GM12878 (cell line): ENCODE data around the gene MXD1. TPM values are rescaled to one million over a fixed set of nuclear protein-coding genes. Genes with fewer than 3 reads are reported as not detected.

ENCODE experiments used
- ASH2L ChIP-seq: fragments of 300-600, 200-600 bp; sonication (generic); IDR thresholded peaks from 2 replicates; pipeline ENCODE4 v1.6.1; 2017; ENCODE audit warnings: low read depth, mild to moderate bottlenecking, borderline replicate concordance
- BACH1 ChIP-seq: fragments of 450-650 bp; IDR thresholded peaks from 2 replicates; pipeline ENCODE4 v1.6.1; 2017; ENCODE audit warnings: mild to moderate bottlenecking, borderline replicate concordance
- BMI1 ChIP-seq: fragments of 450-650 bp; IDR thresholded peaks from 2 replicates; pipeline ENCODE4 v1.6.1; 2016; ENCODE audit warnings: mild to moderate bottlenecking, moderate library complexity, borderline replicate concordance
- CBFB ChIP-seq: IDR thresholded peaks from 2 replicates; pipeline ENCODE4 v1.6.1; 2016; ENCODE audit warnings: antibody characterized with exemption, low read depth
- CBX5 ChIP-seq: sonication (generic); IDR thresholded peaks from 2 replicates; pipeline ENCODE4 v1.6.1; 2016; ENCODE audit warnings: low read depth, moderate library complexity, mild to moderate bottlenecking, inconsistent platforms
- CHD4 ChIP-seq: fragments of 200-600 bp; sonication (generic); IDR thresholded peaks from 2 replicates; pipeline ENCODE4 v1.6.1; 2016; ENCODE audit warnings: mild to moderate bottlenecking
- ESRRA ChIP-seq: IDR thresholded peaks from 2 replicates; pipeline ENCODE4 v1.6.1; 2012; ENCODE audit warnings: mild to moderate bottlenecking, low read length, improper control_type of control experiment
- ETV6 ChIP-seq, 2 experiments: fragments of 450-650 bp in 1 of 2; IDR thresholded peaks in 1 of 2; conservative IDR thresholded peaks in 1 of 2; 2 replicates each; pipeline ENCODE4 v1.6.1; 2014; ENCODE audit warnings: antibody characterized with exemption in 1 of 2, borderline replicate concordance in 1 of 2, low read depth in 1 of 2, mild to moderate bottlenecking in 1 of 2, moderate library complexity in 1 of 2
- GABPA ChIP-seq: IDR thresholded peaks from 2 replicates; pipeline ENCODE4 v1.6.1; 2014; ENCODE audit warnings: antibody characterized with exemption, low read depth, mild to moderate bottlenecking, inconsistent platforms
- JUNB ChIP-seq: IDR thresholded peaks from 2 replicates; pipeline ENCODE4 v1.6.1; 2016; ENCODE audit warnings: antibody characterized with exemption, mild to moderate bottlenecking
- MLLT1 ChIP-seq: fragments of 450-650 bp; IDR thresholded peaks from 2 replicates; pipeline ENCODE4 v1.6.1; 2016; ENCODE audit warnings: mild to moderate bottlenecking
- NFXL1 ChIP-seq: fragments of 450-650 bp; IDR thresholded peaks from 2 replicates; pipeline ENCODE4 v1.6.1; 2017; ENCODE audit warnings: antibody characterized with exemption, mild to moderate bottlenecking, borderline replicate concordance
- POLR2A ChIP-seq: IDR thresholded peaks from 2 replicates; pipeline ENCODE4 v1.6.1; 2011; ENCODE audit warnings: low read depth, mild to moderate bottlenecking, low read length
- REST ChIP-seq: IDR thresholded peaks from 2 replicates; pipeline ENCODE4 v1.6.1; 2012; ENCODE audit warnings: mild to moderate bottlenecking, low read depth, low read length
- SIN3A ChIP-seq: IDR thresholded peaks from 2 replicates; pipeline ENCODE4 v1.6.1; 2012; ENCODE audit warnings: low read depth, low read length, improper control_type of control experiment
- SMC3 ChIP-seq: IDR thresholded peaks from 2 replicates; pipeline ENCODE4 v1.6.1; 2011; ENCODE audit warnings: low read length, improper control_type of control experiment, borderline replicate concordance
- SREBF1 ChIP-seq: IDR thresholded peaks from 2 replicates; pipeline ENCODE4 v1.6.1; 2012; ENCODE audit warnings: mild to moderate bottlenecking, low read length
- STAT1 ChIP-seq: fragments of 450-650 bp; conservative IDR thresholded peaks from 2 replicates; pipeline ENCODE4 v1.6.1; 2014; ENCODE audit warnings: antibody characterized with exemption, mild to moderate bottlenecking
- STAT3 ChIP-seq: IDR thresholded peaks from 2 replicates; pipeline ENCODE4 v1.6.1; 2011; ENCODE audit warnings: low read depth, low read length, improper control_type of control experiment
- USF2 ChIP-seq: IDR thresholded peaks from 2 replicates; pipeline ENCODE4 v1.6.1; 2011; ENCODE audit warnings: low read depth, low read length, improper control_type of control experiment, borderline replicate concordance
- ZNF687 ChIP-seq: fragments of 450-650 bp; IDR thresholded peaks from 2 replicates; pipeline ENCODE4 v1.6.1; 2017; ENCODE audit warnings: mild to moderate bottlenecking, moderate library complexity
- polyA plus RNA-seq, 11 experiments: library from polyadenylated mRNA; depleted of rRNA in 4 of 11; unstranded in 6 of 11; stranded (reverse) in 5 of 11; fragments of >200 nt; fragmentation: Nextera tagmentation in 4 of 11; fragmentation: Illumina TruSeq in 1 of 11; extraction: Ambion mirVana in 4 of 11; extraction: Trizol in 1 of 11; gene quantifications; 1 replicate in 1 of 11; 2 replicates in 10 of 11; pipeline versions ENCODE4 v1.2.1 to v1.2.3, GENCODE V29; 2011 to 2016; ENCODE audit warnings: inconsistent platforms in 2 of 11, missing spikeins in 2 of 11, low read depth in 1 of 11
- total RNA-seq, 4 experiments: library from RNA; depleted of rRNA in 3 of 4; stranded (reverse); fragments of >200 nt in 3 of 4; fragmentation: Illumina TruSeq in 1 of 4; extraction: Trizol in 1 of 4; gene quantifications; 2 replicates each; pipeline versions ENCODE4 v1.2.1 to v1.2.3, GENCODE V29; 2013 to 2021

MXD1 gene
- total and polyA plus RNA-seq, 10 of the 15 experiments (the other 5 are each of a cell fraction or from before 2014, with no cell fraction given), result 2.2 to 10.2 (median 3.3) TPM

GRCh38 chr2:69893684-69894551 lies 21.0 kb upstream of the MXD1 start, which contains the start of gene SNRNP27 (continued):
- TF ChIP-seq STAT1 (0 out of 2 replicates have a peak, but pooled peaks have one; percentile 63), ZNF687 (no peak), ETV6 (conservative IDR thresholded peaks at IDR 0.05 in 1 of 2, IDR thresholded peaks at IDR 0.05 in 1 of 2; ENCODE audit: borderline replicate concordance in 1 of 2, low read depth in 1 of 2) (peak in 1 of 2 experiments; percentile 90; a peak in 2 of 4 replicates), CHD4 (no peak), MLLT1 (peak; percentile 83), BACH1 (no peak), BMI1 (no peak; the same call in 1 of the 2 replicates), ESRRA (no peak; the same call in 1 of the 2 replicates), NFXL1 (no peak), CBFB (peak; percentile 60; the same call in 1 of the 2 replicates), REST (peak; percentile 58), CBX5 (no peak; the same call in 1 of the 2 replicates), POLR2A (peak; percentile 80), STAT3 (no peak), ASH2L (no peak), GABPA (peak; percentile 99), SIN3A (no peak), USF2 (no peak), JUNB (peak; percentile 39; the same call in 1 of the 2 replicates), SREBF1 (no peak), SMC3 (no peak)
